GM18861 (cell line): Measurements from ENCODE around the gene MRPS35.

Experiments
- ATAC-seq: cut with Tn5 transposase; IDR thresholded peaks from one replicate; pipeline ENCODE4 v1.9.1; 2021; ENCODE audit not compliant: unreplicated experiment

The MRPS35 gene

GRCh38 chr12:27802936-27803335 is 92.3 kb downstream of the MRPS35 start:
- ATAC-seq: no peak

- ATAC-seq: no peak
Measured at GRCh38 chr12:27805238-27805637, 94.6 kb downstream of the MRPS35 start.
